ENCODE data around the gene TCAP. TPM values are rescaled to one million over a fixed set of nuclear protein-coding genes. Genes with fewer than 3 reads are reported as not detected.

TCAP gene
- 0.05 and 2.1 TPM in 2 replicates for total RNA-seq

- DNase-seq (ENCODE audit: extremely low read depth, low read depth, low spot score), result no peak
These were observed at the start of gene TCAP for GRCh38 chr17:39664581-39665561. Gene TCAP (plus strand): TSS chr17:39665349. CDS start chr17:39665360, 11 bp downstream.

GRCh38 chr17:39615434-39615833 is 49.7 kb upstream of the TCAP start:
- no peak for DNase-seq (ENCODE audit: extremely low read depth, low read depth, low spot score)

- no peak for DNase-seq (ENCODE audit: extremely low read depth, low read depth, low spot score)
These were observed 48.1 kb upstream of the TCAP start for GRCh38 chr17:39617100-39617445.

GRCh38 chr17:39617446-39618245 is 47.5 kb upstream of the TCAP start:
- DNase-seq (ENCODE audit: extremely low read depth, low read depth, low spot score), result no peak

DNA sequence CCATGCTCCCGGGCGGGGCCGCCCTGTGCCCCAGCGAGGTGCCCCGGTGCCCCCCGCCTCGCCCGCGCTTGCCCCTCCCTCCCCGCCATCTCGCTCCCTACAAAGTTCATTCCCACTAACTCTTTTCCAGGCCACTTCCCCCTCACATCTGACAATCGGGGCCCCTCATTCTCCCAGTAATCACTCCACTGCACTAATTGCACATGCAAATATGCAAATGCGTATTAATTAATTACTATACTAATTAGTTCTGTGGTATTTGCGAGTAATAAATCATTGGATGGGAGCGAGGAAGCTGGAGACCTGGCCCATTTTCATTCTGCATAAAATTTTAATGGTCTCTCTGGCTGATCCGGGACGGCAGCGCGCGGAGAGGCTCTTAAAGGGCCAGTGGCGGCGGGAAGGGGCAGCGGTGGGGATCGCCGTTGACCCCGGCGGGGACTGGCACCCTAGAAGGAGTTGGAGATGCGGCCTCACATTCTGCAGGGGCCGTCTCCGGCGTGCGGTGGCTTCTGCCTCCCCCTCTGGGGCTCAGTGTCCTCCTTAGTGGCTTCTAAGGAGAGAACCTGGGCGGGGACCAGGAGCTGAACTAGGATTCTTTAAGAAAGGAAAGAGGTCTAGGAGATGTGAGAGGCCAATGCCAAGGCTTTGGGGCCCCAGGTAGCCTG is 46.8 kb upstream of the TCAP start:
- no peak for DNase-seq (ENCODE audit: extremely low read depth, low read depth, low spot score)

DNA sequence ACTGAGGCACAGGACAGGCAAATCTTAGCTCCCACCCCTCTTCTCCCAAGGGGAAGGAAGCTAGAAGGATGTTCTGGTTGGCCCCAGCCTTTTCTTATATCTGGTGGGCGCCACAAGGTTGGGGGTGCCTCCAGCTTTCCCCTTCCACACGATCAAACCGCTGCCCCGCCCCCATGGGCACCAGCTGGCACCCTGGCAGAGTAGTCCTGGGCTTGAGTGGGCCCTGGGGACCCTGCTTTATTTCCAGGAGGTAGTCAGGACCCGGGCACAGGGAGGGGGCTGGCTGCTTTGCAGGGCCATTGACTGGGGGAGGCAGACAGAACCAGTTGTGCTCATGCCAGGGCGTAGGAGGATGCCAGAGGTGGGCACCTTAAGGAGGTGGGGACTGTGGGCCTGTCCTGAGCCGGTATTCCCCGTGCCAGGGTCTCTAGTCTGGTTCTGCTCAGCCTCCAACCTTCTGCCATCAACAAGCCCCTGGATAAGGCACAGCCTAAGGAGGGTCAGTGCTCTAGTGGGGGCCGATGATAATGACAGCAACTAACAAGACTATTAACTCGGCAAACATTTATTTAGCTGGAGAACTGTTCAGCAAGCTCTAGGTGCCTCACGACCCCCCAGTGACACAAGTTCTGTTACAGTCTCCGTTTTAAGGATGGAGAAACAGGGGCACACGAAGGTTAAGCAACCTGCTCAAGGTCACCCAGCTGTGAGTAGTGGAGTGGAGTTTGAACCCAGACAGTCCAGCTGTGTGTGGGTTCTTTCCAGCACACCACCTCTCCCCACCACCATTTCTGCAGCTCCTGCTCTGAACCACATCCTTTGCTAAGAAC is 46.0 kb upstream of the TCAP start:
- DNase-seq (ENCODE audit: extremely low read depth, low read depth, low spot score), result no peak

- DNase-seq (ENCODE audit: extremely low read depth, low read depth, low spot score), result no peak
These were observed 45.4 kb upstream of the TCAP start for GRCh38 chr17:39619786-39620101.

- DNase-seq (ENCODE audit: extremely low read depth, low read depth, low spot score), result peak; percentile 39
These were observed 43.4 kb upstream of the TCAP start for GRCh38 chr17:39621523-39622379.

- DNase-seq (ENCODE audit: extremely low read depth, low read depth, low spot score), result no peak
These were observed 42.7 kb upstream of the TCAP start for GRCh38 chr17:39622380-39623006.

DNA sequence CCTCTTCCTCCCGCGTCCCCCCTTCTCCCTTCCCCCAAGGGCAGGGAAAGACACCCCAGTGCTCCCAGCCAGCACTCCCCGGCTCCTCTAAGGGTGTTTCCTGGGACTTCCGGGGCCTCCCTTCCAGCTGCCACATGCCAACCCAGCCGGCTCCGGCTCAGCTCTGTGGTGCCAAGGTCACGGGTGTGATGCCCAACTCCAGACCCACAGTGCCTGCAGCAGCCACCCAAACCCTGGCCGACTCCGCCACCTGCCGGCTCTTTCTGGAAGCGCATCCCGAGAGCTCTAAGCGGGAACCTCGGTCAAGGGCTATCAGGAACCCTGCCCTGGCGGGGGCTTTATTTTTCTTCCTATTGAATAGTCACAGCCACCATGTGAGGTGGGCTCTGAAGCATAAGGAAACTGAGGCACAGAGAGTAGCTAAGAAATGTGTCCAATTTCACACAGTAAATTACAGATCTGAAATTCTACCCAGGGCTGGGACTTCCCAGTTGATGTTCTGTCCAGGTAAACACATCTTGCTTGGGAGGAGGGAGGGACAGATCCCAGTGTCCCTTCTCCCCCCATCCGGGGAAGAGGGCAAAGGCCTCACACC is 41.7 kb upstream of the TCAP start:
- no peak for DNase-seq (ENCODE audit: extremely low read depth, low read depth, low spot score)

GRCh38 chr17:39624313-39624712 is 40.8 kb upstream of the TCAP start:
- DNase-seq (ENCODE audit: extremely low read depth, low read depth, low spot score), result no peak

GRCh38 chr17:39625198-39625785 is 39.9 kb upstream of the TCAP start:
- DNase-seq (ENCODE audit: extremely low read depth, low read depth, low spot score), result no peak

GRCh38 chr17:39626171-39627046 is 38.7 kb upstream of the TCAP start, which contains the start of gene PPP1R1B:
Gene PPP1R1B (plus strand): TSS chr17:39626952. CDS start chr17:39627393, 441 bp downstream.
- DNase-seq (ENCODE audit: extremely low read depth, low read depth, low spot score), result no peak

DNA sequence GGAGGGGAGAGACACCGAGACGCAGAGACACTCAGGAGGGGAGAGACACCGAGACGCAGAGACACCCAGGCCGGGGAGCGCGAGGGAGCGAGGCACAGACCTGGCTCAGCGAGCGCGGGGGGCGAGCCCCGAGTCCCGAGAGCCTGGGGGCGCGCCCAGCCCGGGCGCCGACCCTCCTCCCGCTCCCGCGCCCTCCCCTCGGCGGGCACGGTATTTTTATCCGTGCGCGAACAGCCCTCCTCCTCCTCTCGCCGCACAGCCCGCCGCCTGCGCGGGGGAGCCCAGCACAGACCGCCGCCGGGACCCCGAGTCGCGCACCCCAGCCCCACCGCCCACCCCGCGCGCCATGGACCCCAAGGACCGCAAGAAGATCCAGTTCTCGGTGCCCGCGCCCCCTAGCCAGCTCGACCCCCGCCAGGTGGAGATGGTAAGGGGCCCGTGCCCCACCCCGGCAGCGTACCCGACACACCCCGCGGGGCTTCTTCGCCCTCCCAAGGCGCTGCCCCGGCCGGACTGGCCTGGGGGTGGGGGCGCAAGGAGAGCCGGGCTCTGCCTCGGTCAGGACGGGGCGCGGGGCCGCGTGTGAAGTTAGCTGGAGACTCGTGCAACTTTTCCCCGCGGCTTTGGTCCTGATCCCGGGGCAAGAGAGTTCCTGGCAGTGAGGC is 38.0 kb upstream of the TCAP start:
- no peak for DNase-seq (ENCODE audit: extremely low read depth, low read depth, low spot score)

- DNase-seq (ENCODE audit: extremely low read depth, low read depth, low spot score), result no peak
These were observed 37.2 kb upstream of the TCAP start for GRCh38 chr17:39627712-39628516.
